Keratinocyte (primary cell): ENCODE measurements around the gene GOLGA8T. TPM values are rescaled to one million over a fixed set of nuclear protein-coding genes. Genes with fewer than 3 reads are reported as not detected.
"Not testable (repeated sequence)": the region's sequence is repeated elsewhere in the genome, so short reads cannot be mapped to it uniquely, and the experiment has no call there.

Experiments
- DNase-seq: peaks from one replicate; pipeline ENCODE4 v3.0.0-alpha.2; 2011; ENCODE audit warnings: low read depth, missing footprints, low spot score
- FAIRE-seq: peaks from 2 replicates; lab custom pipeline; 2011; peaks lifted over from hg19 to GRCh38; lab: Jason Lieb, UNC
- H2AFZ ChIP-seq: 2 replicates; pipeline ENCODE4 v1.6.0; 2012; ENCODE audit warnings: low read length, control low read depth, inconsistent platforms; ENCODE audit not compliant: control insufficient read depth
- H3K27ac ChIP-seq: 2 replicates; pipeline ENCODE4 v1.5.1; 2011; ENCODE audit warnings: low read length; ENCODE audit not compliant: control insufficient read depth, insufficient read depth
- H3K27me3 ChIP-seq: 3 replicates; pipeline ENCODE4 v1.6.0; 2011; ENCODE audit warnings: low read length; ENCODE audit not compliant: control insufficient read depth, insufficient read depth; ENCODE audit errors: extremely low read depth
- H3K36me3 ChIP-seq, 2 experiments: 2 replicates in 1 of 2; 3 replicates in 1 of 2; pipeline ENCODE4 v1.5.1; 2011; ENCODE audit warnings: low read length in 2 of 2, mild to moderate bottlenecking in 1 of 2; ENCODE audit not compliant: control insufficient read depth in 2 of 2, insufficient read depth in 2 of 2; ENCODE audit errors: extremely low read depth in 1 of 2
- H3K4me1 ChIP-seq: 3 replicates; pipeline ENCODE4 v1.5.1; 2011; ENCODE audit warnings: low read length; ENCODE audit not compliant: control insufficient read depth, insufficient read depth; ENCODE audit errors: extremely low read depth
- H3K4me2 ChIP-seq: 3 replicates; pipeline ENCODE4 v1.6.0; 2011; ENCODE audit warnings: low read depth, low read length; ENCODE audit not compliant: control insufficient read depth, insufficient read depth; ENCODE audit errors: extremely low read depth
- H3K4me3 ChIP-seq, 3 experiments: fragments of 200-600 bp in 1 of 3; sonication (generic) in 1 of 3; 2 replicates in 2 of 3; 3 replicates in 1 of 3; pipeline ENCODE4 v1.5.1; 2011 to 2016; ENCODE audit warnings: low read length in 3 of 3, mild to moderate bottlenecking in 3 of 3, control low read depth in 2 of 3, inconsistent platforms in 1 of 3, low read depth in 1 of 3, mixed read lengths in 1 of 3, mixed run types in 1 of 3, moderate library complexity in 1 of 3; ENCODE audit not compliant: control insufficient read depth in 2 of 3, insufficient read depth in 2 of 3; ENCODE audit errors: extremely low read depth in 1 of 3
- H3K79me2 ChIP-seq: 2 replicates; pipeline ENCODE4 v1.6.0; 2012; ENCODE audit warnings: low read length; ENCODE audit not compliant: control insufficient read depth, insufficient read depth
- H3K9ac ChIP-seq: 3 replicates; pipeline ENCODE4 v1.6.0; 2011; ENCODE audit warnings: low read length; ENCODE audit not compliant: control insufficient read depth, insufficient read depth; ENCODE audit errors: extremely low read depth
- H3K9me1 ChIP-seq: 3 replicates; pipeline ENCODE4 v1.6.0; 2011; ENCODE audit warnings: low read length; ENCODE audit not compliant: control insufficient read depth, insufficient read depth; ENCODE audit errors: extremely low read depth
- H3K9me3 ChIP-seq: 2 replicates; pipeline ENCODE4 v1.5.1; 2012; ENCODE audit warnings: low read depth, low read length; ENCODE audit not compliant: control insufficient read depth
- H4K20me1 ChIP-seq: 3 replicates; pipeline ENCODE4 v1.6.0; 2011; ENCODE audit warnings: low read length; ENCODE audit not compliant: control insufficient read depth, insufficient read depth; ENCODE audit errors: extremely low read depth
- dilution Hi-C: fragments of 300-500 bp; cut with MboI; formaldehyde crosslinking; loops from one replicate; pipeline ENCODE4 v1.7.0; 2020; ENCODE audit warnings: low sequenced_read_pairs; ENCODE audit not compliant: extremely low pct_ligation_motif_present
- polyA plus RNA-seq, 5 experiments: library from polyadenylated mRNA; depleted of rRNA in 3 of 5; stranded (reverse) in 3 of 5; stranded (forward) in 1 of 5; unstranded in 1 of 5; fragments of >200 nt; gene quantifications; 1 replicate in 1 of 5; 2 replicates in 3 of 5; 3 replicates in 1 of 5; pipeline versions ENCODE4 v1.2.1 to v1.2.3, GENCODE V29; 2011 to 2012; ENCODE audit warnings: missing spikeins in 2 of 5, low read depth in 1 of 5, low replicate concordance in 1 of 5
- TF ChIP-seq, protein P1 (sequence below), 3 experiments: IDR thresholded peaks in 1 of 3; conservative IDR thresholded peaks in 1 of 3; optimal IDR thresholded peaks in 1 of 3; 2 replicates in 2 of 3; 3 replicates in 1 of 3; pipeline versions ENCODE3 to v1.5.1; 2011; ENCODE audit warnings: low read length in 3 of 3, mild to moderate bottlenecking in 3 of 3, moderate library complexity in 2 of 3, control low read depth in 1 of 3, inconsistent platforms in 1 of 3; ENCODE audit not compliant: insufficient read depth in 2 of 3; ENCODE audit errors: extremely low read depth in 1 of 3

GOLGA8T gene
- polyA plus RNA-seq, 1 donor (not counting 4 experiments of a cell fraction or from before 2014, with no cell fraction given) = not detected

DNA sequence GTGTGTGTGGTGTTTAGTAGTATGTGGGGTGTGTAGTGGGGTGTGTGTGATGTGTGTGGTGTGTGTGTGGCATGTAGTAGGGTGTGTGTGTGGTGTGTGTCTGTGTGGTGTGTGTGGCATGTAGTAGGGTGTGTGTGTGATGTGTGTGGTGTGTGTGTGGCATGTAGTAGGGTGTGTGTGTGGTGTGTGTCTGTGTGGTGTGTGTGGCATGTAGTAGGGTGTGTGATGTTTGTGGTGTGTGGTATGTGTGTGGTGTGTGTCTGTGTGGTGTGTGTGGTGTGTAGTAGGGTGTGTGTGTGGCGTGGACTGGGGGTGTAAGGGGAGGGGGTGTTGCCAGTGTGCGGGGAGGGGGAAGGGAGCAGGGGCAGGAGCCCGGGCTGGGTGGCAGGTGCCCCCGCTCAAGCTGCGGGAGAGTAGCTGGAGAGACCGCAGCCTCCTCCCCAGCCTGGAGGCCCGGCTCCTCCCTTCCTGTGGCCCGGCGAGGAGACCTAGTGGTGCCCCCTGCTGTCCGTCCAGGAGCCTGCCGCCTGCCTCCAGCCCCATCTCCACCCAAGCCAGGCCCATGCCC lies 38.3 kb downstream of the GOLGA8T start:
- FAIRE-seq = peak; percentile 75
- H3K27me3 ChIP-seq, H3K9ac ChIP-seq, H3K9me3 ChIP-seq, dilution Hi-C loops, H3K79me2 ChIP-seq, H3K36me3 ChIP-seq, H4K20me1 ChIP-seq, H3K4me1 ChIP-seq, H3K4me3 ChIP-seq, H2AFZ ChIP-seq, DNase-seq, H3K9me1 ChIP-seq, H3K27ac ChIP-seq, H3K4me2 ChIP-seq: not testable (repeated sequence)
- TF ChIP-seq, protein P1, sequence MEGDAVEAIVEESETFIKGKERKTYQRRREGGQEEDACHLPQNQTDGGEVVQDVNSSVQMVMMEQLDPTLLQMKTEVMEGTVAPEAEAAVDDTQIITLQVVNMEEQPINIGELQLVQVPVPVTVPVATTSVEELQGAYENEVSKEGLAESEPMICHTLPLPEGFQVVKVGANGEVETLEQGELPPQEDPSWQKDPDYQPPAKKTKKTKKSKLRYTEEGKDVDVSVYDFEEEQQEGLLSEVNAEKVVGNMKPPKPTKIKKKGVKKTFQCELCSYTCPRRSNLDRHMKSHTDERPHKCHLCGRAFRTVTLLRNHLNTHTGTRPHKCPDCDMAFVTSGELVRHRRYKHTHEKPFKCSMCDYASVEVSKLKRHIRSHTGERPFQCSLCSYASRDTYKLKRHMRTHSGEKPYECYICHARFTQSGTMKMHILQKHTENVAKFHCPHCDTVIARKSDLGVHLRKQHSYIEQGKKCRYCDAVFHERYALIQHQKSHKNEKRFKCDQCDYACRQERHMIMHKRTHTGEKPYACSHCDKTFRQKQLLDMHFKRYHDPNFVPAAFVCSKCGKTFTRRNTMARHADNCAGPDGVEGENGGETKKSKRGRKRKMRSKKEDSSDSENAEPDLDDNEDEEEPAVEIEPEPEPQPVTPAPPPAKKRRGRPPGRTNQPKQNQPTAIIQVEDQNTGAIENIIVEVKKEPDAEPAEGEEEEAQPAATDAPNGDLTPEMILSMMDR (optimal IDR thresholded peaks at IDR 0.05 in 1 of 3, IDR thresholded peaks at IDR 0.05 in 1 of 3, conservative IDR thresholded peaks at IDR 0.05 in 1 of 3; ENCODE audit: extremely low read depth in 1 of 3, insufficient read depth in 2 of 3, low read length in 3 of 3) = peak in 1 of 3 experiments; percentile 5

DNA sequence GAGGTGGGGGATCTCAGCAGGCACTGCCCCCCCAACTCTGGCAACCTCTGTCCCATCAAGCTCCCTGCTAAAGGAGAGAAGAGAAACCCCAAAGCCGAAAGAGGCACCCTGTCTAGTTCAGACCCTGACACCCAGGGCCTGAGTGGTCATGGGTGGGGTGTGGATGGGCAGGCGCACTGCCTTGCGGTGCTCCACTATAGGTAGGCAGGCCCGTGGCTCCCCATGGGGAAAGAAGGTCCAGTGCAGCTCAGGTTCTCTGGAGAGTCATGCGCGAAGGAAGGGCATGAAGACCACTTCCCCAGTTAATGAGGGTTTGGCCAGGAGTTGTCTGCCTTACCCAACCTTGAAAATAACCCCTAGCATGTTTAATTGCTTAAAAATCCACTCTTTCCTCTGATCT lies 40.4 kb downstream of the GOLGA8T start:
- H2AFZ ChIP-seq, H3K27me3 ChIP-seq, H4K20me1 ChIP-seq, H3K9ac ChIP-seq, H3K79me2 ChIP-seq, H3K9me1 ChIP-seq, H3K4me1 ChIP-seq, H3K27ac ChIP-seq, H3K36me3 ChIP-seq, H3K4me3 ChIP-seq, dilution Hi-C loops, DNase-seq, FAIRE-seq, H3K9me3 ChIP-seq, H3K4me2 ChIP-seq: not testable (repeated sequence)

DNA sequence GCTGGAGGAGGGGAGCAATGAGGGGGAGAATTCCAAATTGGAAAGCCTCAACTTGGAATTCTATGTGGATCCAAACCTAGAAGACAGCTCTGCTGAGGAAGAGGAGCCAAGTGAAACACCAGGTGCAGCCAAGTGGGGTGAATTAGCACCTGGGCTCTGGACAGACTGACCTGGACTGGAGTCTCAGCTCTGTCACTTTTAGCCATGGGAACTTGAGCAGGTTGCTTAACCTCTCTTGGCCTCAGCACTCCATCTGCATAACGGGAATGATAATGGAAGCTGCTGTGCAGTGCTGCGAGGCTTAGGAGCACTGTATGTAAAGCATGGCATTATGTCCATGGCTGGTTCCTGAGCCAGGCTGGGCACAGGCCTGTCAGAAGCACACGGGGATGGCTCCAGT lies 41.8 kb downstream of the GOLGA8T start:
- H3K79me2 ChIP-seq, FAIRE-seq, H3K4me1 ChIP-seq, dilution Hi-C loops, H3K27ac ChIP-seq, H3K9ac ChIP-seq, H3K36me3 ChIP-seq, H3K4me2 ChIP-seq, H3K9me1 ChIP-seq, DNase-seq, H3K4me3 ChIP-seq, H3K9me3 ChIP-seq, H2AFZ ChIP-seq, H4K20me1 ChIP-seq, H3K27me3 ChIP-seq: not testable (repeated sequence)

DNA sequence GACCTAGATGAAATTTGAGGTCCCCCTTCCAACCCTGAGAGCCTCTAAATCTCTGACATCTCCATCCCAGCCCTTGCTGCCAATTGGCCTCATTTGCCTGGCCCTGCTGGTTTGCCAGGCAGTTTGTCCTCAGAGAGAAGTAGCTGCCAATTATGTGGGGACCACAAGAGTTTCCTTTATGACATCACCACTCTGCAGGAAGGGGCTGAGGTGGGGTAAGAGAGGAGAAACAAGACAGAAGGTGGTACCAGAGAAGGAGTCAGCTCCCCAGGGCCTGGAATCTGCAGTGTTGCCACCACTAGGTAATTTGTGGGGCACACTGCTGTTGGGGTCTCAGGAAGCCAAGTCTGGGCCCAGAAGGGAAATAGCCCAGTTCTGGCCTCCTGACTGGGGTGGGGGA lies 45.0 kb downstream of the GOLGA8T start:
- DNase-seq, H3K9me1 ChIP-seq, H3K9me3 ChIP-seq, H3K4me3 ChIP-seq, FAIRE-seq, H3K4me1 ChIP-seq, dilution Hi-C loops, H3K4me2 ChIP-seq, H3K27me3 ChIP-seq, H4K20me1 ChIP-seq, H3K79me2 ChIP-seq, H2AFZ ChIP-seq, H3K27ac ChIP-seq, H3K9ac ChIP-seq, H3K36me3 ChIP-seq: not testable (repeated sequence)
